ENCODE results near the gene ADD2.
"Not testable (repeated sequence)": the region's sequence is repeated elsewhere in the genome, so short reads cannot be mapped to it uniquely, and the experiment has no call there.

ADD2 gene

GRCh38 chr2:70643715-70644114 is 124.3 kb downstream of the ADD2 start:
- no peak for DNase-seq (ENCODE audit: low spot score)

- no peak for DNase-seq (ENCODE audit: low spot score)
Observed at GRCh38 chr2:70641263-70641784, 126.7 kb downstream of the ADD2 start.

GRCh38 chr2:70639841-70640436 is 128.1 kb downstream of the ADD2 start:
- no peak for DNase-seq (ENCODE audit: low spot score)

GRCh38 chr2:70638561-70638960 is 129.4 kb downstream of the ADD2 start:
- no peak for DNase-seq (ENCODE audit: low spot score)

GRCh38 chr2:70633508-70633907 is 134.5 kb downstream of the ADD2 start:
- DNase-seq (ENCODE audit: low spot score) = no peak

GRCh38 chr2:70632966-70633365 is 135.0 kb downstream of the ADD2 start:
- DNase-seq (ENCODE audit: low spot score) = no peak

GRCh38 chr2:70632388-70632787 is 135.6 kb downstream of the ADD2 start:
- no peak for DNase-seq (ENCODE audit: low spot score)

- no peak for DNase-seq (ENCODE audit: low spot score)
Observed at GRCh38 chr2:70630761-70631160, 137.2 kb downstream of the ADD2 start.

- DNase-seq (ENCODE audit: low spot score) = no peak
Observed at GRCh38 chr2:70627211-70627898, 140.6 kb downstream of the ADD2 start.

- no peak for DNase-seq (ENCODE audit: low spot score)
Observed at GRCh38 chr2:70626254-70626990, 141.6 kb downstream of the ADD2 start.

- DNase-seq (ENCODE audit: low spot score) = not testable (repeated sequence)
Observed at GRCh38 chr2:70621536-70621935, 146.5 kb downstream of the ADD2 start.

- DNase-seq (ENCODE audit: low spot score) = no peak
Observed at GRCh38 chr2:70620020-70620419, 148.0 kb downstream of the ADD2 start.

- no peak for DNase-seq (ENCODE audit: low spot score)
Observed at GRCh38 chr2:70619167-70619566, 148.8 kb downstream of the ADD2 start.

- DNase-seq (ENCODE audit: low spot score) = no peak
Observed at GRCh38 chr2:70616168-70616694, 151.8 kb downstream of the ADD2 start.

- no peak for DNase-seq (ENCODE audit: low spot score)
Observed at GRCh38 chr2:70615222-70615621, 152.8 kb downstream of the ADD2 start.

- no peak for DNase-seq (ENCODE audit: low spot score)
Observed at GRCh38 chr2:70613521-70613920, 154.5 kb downstream of the ADD2 start.

GRCh38 chr2:70612574-70612973 is 155.4 kb downstream of the ADD2 start:
- DNase-seq (ENCODE audit: low spot score) = no peak

GRCh38 chr2:70608373-70608772 is 159.6 kb downstream of the ADD2 start:
- DNase-seq (ENCODE audit: low spot score) = no peak

- no peak for DNase-seq (ENCODE audit: low spot score)
Observed at GRCh38 chr2:70607121-70607561, 160.9 kb downstream of the ADD2 start.

Measured in SK-N-DZ (cell line).